ENCODE measurements around the gene INSC.

Gene INSC

DNA sequence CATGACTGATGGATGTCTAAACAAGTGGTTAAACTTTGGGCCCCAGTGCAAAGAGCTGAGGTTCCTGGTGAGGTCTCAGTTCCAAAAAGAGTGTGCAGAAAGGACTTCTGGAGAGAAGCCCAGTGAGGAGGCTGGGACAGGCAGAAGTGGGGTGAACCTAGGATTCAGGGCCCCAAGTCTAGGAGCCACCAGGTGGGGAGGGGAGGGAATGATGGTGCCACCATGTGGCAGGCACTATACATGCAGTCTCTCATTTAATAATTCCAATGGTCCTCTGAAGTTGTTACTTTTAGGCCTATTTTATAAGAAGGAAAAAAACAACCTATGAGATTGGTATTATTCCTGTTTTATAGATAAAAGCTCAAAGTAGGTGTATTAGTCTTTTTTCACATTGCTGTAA is 102.0 kb downstream of the INSC start:
- no peak for DNase-seq (ENCODE audit: low read depth in 2 of 2)

DNA sequence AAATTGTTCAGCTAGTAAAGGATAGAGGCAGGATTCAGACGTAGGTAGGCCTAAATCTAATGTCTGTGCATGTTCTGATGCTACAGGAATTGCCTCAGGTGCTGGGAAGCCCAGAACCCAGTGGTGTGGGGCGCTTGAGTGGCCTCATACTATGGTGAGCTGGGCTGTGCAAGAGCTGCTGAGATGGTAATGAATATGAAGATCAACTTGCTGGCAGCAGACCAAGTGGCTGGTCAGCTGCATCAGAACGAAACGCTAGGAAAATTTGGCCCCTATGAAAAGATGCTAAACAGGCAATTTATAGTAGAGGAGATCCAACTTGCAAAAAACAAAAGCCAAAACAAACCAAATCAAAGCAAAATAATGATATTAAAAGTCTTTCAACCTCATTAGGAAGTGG is 102.7 kb downstream of the INSC start:
- DNase-seq (ENCODE audit: low read depth in 2 of 2): no peak

DNA sequence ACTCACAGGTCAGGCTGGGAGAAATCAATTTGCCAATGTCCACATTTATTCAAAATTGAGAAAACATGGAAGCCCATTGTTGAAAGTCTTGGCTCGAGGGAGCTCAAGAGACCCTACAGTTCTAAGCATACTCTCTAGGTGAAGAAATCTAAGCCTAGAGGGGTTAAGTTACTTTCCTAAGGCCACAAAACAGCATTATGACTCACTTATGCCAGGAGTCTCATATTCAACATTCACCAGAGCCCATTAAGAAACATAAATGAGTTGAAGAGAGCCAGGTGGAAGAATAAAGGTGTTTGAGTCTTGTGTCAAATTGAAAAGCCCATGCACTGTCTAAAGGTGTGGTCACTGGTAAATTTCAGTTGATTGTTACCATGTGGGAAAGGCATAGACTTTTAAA is 108.1 kb downstream of the INSC start:
- no peak for DNase-seq (ENCODE audit: low read depth in 2 of 2)

DNA sequence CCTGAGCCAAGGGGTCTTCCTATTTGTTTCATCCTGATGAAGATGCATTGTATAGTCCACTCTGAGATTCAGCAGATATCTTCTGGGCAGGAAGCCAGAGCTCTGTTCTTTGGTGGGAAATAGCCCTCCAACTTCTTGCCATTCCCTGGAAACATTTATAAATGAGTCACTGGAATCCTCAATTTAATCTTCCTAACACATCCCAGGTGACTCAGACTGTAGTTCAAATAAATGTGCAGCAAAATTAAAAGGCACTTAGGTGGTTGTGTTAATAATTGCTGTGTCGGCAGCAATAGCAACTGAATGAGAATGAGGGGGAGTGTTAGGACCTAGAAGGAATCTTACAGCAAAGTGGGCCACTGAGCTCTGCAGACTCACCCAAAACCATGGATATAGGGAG is 108.6 kb downstream of the INSC start:
- no peak for DNase-seq (ENCODE audit: low read depth in 2 of 2)

DNA sequence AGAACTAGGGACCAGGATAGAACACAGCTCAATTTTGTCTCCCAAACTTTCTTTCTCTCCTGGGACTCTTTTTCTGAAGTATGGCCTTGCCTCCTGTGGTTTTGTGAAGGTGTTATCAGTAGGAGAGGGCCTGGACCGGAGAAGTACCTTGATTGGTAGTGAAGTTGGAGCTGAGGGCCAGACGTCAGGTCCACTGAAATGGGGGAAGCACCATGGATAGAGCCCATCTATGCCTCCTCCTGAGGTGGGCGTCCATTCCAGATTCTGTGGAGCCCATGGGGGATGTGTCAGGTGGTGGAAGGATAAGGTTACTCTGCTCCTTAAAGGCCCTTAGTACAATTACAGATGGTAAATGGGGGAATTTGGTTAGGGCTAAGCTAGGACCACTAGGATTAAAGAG is 109.7 kb downstream of the INSC start:
- DNase-seq (ENCODE audit: low read depth in 2 of 2): no peak

DNA sequence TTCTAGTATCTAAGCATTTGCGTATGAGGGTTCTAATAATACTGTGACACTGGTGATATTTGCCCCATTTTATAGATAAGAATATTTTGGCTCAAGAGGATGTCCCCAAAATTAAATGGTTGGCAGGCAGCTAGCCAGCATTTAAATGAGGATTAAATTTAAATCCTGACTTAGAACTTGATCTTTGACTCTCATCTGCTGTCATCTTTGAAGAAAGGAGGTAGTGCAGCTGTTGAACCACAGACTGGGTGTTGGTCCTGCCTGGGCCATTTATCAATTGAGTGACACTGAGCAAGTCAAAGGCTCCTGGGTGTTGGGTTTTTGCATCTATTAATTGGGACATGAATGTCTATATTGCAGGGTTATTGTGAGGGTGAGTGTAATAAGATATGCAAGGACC is 112.3 kb downstream of the INSC start:
- no peak for DNase-seq (ENCODE audit: low read depth in 2 of 2)

DNA sequence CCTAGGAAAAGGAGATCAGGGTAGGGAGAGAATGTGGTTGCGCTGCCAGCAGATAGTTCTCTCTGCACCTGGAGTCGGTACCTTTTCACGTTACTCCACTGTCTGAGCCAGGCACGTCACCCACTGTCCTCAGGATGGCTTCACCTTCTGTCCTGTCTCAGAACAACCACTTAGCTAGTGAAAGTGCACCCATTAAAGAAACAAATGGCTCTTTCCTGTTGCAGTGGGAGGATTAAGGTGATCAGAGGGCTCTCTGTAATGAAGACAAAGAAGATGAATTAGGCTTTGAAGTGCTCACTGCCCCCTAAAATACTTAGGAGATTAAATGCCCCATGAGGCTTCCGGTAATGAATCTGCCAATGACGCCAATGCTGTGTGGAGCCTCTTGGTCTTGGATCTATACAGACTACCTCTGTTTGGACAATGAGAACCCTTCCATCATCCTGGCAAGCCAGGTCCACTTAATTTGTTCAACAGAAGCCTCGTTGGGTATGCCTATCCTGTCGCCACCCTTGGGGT is 113.7 kb downstream of the INSC start:
- no peak for DNase-seq (ENCODE audit: low read depth in 2 of 2)

DNA sequence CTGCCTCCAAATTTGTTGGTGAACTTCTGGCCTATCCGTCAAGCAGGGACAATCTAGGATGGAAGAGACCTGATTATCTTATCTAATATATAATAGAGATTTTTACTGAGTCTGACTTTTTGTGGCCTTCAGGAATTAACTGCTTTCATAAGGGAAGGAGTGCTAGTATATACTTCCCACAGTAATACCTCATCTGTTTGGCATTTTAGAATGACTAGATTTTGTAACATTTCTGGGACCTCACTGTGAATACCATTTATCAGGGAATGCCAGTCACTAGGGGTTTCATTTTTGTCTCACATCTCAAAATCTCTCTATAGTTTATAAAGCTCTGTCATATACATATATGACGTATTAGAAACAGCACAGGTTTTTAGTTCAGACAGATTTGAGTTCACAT is 114.3 kb downstream of the INSC start:
- no peak for DNase-seq (ENCODE audit: low read depth in 2 of 2)

DNA sequence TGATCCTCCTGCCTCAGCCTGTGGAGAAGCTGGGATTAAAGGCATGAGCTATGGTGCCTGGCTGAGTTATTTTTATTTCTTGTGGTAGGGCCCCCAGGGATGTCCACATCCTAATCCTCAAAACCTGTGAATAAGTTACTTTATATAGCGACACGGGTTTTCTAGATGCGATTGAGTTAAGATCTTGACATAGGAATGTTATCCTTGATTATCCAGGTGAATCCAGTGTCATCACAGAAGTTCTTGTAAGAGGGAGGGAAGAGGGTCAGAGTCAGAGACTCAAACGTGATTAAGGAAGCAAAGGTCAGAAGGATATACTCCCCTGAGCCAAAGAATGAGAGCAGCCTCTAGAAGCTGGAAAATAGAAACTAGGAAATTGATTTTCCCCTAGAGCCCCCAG is 117.8 kb downstream of the INSC start:
- no peak for DNase-seq (ENCODE audit: low read depth in 2 of 2)

DNA sequence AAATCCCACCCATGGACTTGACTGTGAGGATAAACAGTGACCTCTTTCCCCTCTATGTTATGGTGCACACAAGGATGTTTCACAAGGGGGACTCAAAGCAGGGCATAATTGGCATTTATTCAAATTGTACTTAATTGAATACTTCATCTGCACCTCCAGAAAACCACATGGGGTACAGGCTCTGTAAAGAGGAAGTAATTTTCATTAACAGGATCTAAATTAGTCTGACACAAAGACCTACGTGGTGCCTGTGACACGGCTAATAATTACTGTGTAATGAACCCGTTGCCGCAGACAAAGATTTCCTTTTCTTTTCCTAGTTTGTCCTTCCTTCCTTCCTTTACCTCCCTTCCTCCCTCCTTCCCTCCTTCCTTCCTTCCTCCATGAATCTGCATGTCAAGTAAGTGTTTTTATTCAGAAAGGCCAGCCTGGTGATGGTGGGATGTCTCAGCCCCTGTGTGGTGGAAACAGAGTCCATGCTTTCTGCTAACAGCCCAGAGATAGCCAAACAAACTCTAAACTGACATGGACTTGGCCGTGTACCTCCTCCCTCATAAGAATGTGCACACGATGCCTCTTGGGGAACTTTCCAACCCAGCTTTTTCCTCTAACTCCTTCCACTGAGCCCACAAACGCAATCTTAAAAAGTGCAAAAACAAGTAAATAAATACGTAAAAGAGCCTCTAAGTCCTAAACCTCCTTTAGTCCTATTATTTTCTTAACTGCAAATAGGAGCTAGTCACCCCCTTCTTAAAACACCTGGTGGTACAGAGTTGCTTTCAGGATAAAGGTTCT is 118.8 kb downstream of the INSC start:
- no peak for DNase-seq (ENCODE audit: low read depth in 2 of 2)

DNA sequence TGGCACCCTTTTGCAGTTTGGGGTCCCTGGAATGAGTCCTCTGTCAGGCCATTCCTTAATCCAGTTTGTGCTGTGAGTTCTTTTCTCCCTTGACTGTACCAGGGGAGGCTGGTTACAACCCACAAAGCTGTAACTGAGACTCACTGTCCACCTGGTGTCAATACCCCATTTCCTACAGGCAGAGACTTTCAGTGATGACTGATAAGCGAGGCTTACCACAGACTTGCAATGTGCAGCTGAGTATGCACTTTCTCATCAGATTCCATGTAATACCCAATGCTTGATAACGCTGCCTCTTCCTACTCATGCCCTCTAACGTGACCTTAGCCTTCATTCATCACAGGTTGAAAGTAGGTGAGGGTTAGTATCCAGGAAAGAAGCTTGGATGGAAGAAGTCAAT is 120.1 kb downstream of the INSC start:
- no peak for DNase-seq (ENCODE audit: low read depth in 2 of 2)

DNA sequence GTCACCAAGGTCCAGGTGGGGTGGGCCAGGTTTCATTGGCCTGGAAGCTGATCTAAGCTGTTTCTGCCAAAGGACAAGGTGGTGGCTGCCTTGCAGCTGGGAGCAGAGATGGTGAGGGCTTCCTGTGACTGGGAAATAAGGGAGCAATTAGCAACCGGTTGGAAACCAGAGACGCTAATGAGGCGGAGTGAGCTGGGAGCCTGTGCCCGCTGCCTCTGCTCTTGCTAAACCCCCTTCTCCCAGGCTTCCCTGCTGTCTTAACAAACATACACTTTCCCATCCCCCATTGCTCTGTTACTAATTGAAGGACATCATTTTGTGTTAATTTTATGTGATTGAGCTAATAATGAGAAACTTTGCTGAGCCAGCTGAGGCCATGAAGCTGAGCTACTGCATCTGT is 121.8 kb downstream of the INSC start:
- no peak for DNase-seq (ENCODE audit: low read depth in 2 of 2)

DNA sequence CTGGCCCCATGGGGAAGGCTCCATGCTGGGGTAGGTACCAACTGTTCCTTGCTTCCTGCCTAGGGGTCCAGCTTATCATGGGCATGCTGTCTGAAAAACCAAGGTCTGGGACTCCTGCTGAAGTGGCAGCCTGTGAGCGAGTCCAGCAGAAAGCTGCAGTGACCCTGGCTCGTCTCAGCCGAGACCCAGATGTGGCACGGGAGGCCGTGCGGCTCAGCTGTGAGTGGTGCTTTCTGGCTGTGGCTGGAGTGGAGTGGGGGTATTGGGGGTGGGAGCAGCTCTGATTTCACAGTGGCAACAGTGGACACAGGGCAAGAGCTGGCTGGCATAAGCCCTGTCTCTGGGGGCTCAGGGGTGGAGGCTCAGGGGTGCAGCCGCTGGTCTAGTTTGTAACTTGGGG is 124.1 kb downstream of the INSC start:
- no peak for DNase-seq (ENCODE audit: low read depth in 2 of 2)

DNA sequence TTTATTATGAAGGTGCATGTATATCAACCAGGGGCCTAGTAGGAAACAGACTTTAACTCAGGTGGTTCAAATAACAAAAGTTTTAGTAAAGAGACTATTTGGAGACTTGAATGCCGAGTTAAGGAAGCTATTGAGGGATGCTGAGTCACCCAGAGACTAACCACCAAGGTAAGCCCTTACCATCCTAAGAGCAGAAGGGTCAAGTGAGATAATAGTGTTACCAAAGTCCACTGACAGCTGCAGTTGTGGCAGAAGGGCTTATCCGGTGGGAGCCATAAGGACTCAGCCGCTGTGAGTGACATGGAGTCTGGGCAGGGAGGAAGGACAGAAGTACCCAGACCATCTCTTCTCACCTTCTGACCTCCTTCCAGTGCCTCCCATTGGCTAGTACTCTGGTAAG is 134.0 kb downstream of the INSC start:
- DNase-seq (ENCODE audit: low read depth in 2 of 2): no peak

DNA sequence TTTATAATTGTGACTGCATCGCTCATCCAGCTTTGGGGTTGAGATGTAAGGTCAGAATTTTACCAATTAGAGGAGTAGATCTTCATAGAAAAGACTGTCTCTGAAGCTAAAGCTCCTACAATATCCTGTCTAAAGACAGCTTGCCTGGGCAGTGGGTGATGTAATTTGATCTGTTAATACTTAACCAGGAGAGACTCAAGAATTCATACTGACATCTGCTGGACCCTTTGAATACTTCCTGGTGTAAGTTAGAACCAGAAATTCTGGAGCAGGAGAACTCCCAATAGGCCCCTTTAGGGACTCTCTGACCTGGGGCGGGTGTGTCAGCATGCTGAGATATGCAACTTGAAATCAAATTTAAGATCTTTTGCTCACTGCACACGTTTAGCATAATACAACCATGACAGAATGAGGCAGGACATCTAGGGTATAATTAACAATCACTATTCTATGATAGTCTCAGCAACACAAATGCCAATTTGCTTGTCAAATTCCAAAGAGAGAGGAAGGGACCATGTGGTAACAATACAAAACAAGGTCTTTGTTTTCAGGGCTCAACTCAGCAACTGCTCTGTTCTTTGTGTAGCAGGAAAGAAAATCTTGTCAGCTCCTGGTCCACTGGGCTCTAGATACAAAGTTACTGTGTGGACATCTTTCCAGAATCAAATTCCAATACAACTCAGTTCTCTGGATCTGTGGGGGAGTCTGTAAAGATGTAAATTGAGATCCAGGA is 143.9 kb downstream of the INSC start:
- no peak for DNase-seq (ENCODE audit: low read depth in 2 of 2)

DNA sequence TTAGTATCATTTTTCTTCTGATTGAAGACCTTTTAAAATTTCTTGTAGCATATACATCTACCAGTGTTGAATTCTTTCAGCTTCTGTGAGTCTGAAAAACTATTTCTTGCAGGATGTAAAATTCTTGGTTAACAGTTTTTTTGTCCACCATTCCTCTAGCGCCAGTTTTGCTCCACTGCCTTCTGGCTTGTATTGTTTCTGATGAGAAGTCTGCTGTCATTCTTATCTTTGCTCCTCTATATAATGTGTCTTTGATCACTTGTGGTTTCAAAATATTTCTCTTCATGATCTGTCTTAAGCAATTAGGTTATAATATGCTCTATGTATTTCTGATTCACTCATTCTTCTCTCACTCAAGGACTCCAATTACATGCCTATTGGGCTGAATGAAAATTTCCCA is 152.3 kb downstream of the INSC start:
- no peak for DNase-seq (ENCODE audit: low read depth in 2 of 2)

DNA sequence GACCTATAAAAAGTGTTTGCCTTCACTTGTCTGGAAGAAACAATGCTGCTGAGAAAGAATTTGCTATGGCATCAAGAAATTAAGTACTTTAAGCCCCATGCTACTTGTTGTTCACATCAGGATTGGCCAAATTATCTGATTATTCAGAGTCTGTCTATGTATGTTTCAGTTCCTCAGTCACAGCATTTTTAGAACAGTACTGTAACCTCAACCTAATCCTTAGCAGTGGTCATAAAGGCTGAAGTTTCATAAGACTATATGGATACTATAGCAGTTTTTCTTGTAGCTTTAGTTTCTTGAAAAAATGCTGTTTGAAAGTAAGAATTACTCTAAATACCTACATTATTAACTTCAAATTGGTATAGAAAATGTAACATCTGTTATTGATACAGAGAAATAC is 153.9 kb downstream of the INSC start:
- no peak for DNase-seq (ENCODE audit: low read depth in 2 of 2)

DNA sequence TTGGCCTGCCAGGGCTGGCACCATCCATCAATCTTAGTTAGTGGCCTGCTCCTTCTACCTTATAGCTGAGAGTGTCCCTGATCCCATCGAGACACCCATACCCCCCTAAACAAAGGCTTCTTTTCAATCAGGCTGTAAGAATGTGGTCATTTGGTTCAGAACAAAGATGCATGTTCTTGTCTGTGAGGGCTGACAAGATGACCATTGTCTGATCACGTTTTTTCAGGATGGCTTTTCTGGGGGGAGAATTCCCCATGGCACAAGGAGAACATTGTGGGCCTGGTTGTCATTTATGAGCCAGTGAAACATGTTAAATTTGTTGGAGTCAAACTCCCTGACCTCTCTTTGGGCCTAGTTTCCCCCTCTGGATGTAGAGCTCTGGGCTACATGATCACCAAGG is 160.4 kb downstream of the INSC start:
- DNase-seq (ENCODE audit: low read depth in 2 of 2): no peak

DNA sequence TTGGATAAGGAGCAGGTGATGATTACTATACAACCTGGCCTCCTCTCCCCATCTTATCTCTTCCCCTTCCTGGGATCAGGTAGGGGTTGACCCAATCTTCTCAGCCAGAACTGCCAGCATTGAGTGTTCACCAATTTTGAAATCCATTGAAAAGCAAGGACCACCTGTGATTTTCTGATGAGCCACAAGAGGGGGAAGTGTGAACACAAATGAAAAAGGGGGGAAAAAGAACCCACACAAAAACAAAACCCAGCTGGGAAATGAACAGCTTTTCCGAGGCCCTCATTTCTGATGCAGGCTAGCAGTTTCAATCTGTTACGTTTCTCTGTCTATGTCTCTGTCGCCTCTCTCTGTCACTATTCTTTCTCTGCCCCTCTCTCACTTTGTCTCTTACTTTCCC is 161.9 kb downstream of the INSC start:
- DNase-seq (ENCODE audit: low read depth in 2 of 2): no peak

DNA sequence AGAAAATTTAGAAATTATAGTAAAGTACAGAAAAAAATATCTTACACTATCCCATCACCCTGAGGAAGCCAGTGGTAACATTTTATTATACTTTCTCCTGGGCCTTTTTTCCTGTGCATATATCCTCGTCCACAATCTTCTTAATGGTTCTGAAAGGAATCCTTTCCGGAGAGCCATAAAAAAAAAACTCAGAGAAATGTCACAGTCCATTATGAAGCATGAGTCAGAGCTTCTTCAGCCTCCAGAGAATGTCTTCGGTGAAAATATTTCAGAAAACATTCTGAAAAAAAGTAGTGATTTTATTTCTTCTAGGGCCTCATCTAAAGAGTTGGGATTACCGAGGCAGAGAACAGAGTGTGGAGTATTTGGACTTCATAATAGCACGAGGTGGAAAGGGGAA is 163.4 kb downstream of the INSC start:
- DNase-seq (ENCODE audit: low read depth in 2 of 2): no peak

DNA sequence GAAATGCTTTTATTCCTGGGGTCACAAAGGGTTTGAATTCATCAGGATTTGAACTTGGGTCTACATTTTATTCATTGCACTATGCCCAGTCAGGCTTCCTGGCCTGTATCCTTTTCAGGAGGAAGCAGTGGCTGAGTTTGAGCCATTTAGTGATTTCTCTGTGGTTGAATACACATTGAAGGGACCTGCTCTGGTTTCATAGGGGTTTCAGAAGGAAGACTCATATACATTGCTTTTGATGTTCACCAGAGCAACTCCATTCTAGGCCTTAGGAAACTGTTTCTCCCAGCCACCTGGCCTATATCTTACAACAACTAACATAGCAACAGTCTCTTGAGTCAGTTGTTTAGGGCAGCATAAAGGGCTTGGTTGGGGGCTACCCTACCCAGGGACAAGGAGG is 165.7 kb downstream of the INSC start:
- DNase-seq (ENCODE audit: low read depth in 2 of 2): no peak

DNA sequence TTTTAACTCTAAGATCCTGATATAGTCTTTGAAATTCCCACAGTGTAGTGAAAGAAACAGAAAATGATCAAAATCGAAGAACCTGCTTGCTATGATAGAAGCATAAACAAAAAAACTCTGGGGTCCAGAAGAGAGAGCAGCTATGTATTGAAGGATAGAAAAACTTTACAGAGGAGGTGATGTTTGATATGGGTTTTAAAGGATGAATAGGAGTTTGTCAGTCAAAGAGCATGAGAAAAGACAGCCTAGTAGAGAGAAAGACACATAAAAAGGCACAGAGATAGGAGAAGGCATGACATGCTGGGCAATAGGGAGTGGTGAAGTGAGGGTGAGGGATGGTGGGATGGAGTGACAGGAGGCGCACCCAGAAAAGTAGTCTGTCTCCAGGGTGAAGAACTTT is 168.0 kb downstream of the INSC start:
- no peak for DNase-seq (ENCODE audit: low read depth in 2 of 2)

DNA sequence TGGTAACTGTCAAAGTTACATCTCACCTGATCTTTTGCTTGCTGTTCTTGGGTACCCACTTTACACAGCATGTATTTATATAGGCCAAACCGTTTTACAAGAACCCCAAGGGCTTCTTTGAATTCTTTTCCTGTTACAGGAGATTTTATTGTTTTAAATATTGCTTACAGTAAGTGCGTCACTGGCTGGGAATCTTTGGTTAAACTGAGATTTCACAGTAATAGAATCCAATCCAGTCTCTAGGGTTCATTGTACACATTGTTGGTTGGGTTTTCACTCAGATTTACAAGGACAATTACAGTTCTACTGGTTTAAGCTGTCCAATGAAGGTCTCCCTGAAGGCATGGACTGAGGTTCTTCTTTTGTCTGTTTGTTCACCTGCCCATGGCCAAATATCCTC is 171.7 kb downstream of the INSC start:
- DNase-seq (ENCODE audit: low read depth in 2 of 2): no peak

All from stimulated activated CD4-positive, alpha-beta T cell treated with anti-CD3 and anti-CD28 coated beads, Interleukin-1b, Interleukin-23, amount 100 ng/mL, for 1 hour (primary cell).